GM21360 (cell line): ENCODE data around the gene PLIN5.
"Not testable (repeated sequence)": the region's sequence is repeated elsewhere in the genome, so short reads cannot be mapped to it uniquely, and the experiment has no call there.

Experiments
- ATAC-seq: cut with Tn5 transposase; IDR thresholded peaks from one replicate; pipeline ENCODE4 v1.9.1; 2021; ENCODE audit warnings: mild to moderate bottlenecking, moderate library complexity; ENCODE audit not compliant: unreplicated experiment

PLIN5 gene

DNA sequence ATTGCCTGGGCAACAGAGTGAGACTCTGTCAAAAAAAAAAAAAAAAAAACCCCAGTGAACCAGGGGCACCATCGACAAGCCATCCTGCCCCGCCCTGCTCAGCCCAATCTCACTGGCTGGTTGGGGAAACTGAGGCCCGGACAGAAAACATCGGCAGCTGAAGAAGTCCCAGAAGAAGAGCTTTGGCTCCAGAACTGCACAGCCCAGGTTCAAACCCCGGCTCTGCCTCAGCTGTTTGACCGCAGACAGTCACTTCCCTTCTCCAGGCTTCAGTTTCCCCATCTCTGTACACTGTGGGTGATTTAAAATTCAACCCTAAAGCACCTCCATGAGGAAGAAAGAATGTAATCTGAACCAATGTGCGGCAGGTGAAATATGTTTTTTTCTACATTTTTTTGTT is 33.9 kb upstream of the PLIN5 start:
- no peak for ATAC-seq

DNA sequence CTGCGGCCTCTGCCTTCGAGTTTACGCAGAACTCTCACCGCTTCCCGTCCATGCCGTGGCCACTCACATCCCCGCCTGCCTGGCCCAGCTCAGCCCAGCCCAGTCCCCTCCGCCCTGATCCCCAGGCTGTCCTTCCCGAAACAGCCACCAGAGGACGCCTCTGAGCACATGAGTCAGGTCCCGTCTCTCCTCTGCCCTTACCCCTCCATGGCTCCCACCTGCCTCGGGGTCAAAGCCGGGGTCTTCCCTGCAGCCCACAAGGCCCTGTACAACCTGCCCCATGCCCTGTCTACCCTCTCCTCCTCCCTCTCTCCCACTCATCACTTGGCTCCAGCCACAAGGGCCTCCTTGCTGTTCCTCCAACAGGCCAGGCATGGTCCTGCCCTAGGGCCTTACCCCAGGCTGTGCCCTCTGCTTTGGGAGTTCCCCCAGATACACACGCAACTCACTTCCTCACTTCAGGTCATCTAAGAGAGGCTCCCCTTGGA is 32.6 kb upstream of the PLIN5 start:
- no peak for ATAC-seq

GRCh38 chr19:4566402-4567051 is 31.5 kb upstream of the PLIN5 start:
- ATAC-seq, result no peak

DNA sequence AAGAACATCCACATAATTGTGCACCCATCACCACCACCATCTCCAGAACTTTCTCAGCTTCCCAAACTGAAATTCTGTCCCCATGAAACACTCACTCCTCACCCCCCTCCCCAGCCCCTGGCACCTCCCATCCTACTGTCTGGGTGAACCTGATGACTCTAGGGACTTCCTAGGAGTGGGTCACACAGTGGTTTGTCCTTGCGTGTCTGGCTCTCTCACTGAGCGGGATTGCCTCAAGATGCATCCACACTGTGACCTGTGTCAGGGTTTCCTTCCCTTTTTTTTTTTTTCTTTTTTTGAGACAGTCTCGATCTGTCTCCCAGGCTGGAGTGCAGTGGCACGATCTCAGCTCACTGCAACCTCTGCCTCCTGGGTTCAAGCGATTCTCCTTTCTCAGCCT is 28.5 kb upstream of the PLIN5 start:
- not testable (repeated sequence) for ATAC-seq

DNA sequence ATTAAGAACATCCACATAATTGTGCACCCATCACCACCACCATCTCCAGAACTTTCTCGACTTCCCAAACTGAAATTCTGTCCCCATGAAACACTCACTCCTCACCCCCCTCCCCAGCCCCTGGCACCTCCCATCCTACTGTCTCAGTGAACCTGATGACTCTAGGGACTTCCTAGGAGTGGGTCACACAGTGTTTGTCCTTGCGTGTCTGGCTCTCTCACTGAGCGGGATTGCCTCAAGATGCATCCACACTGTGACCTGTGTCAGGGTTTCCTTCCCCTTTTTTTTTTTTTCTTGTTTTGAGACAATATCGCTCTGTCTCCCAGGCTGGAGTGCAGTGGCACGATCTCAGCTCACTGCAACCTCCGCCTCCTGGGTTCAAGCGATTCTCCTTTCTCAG is 27.1 kb upstream of the PLIN5 start:
- ATAC-seq, result not testable (repeated sequence)

GRCh38 chr19:4559569-4559968 is 24.5 kb upstream of the PLIN5 start, which contains the start of gene SEMA6B:
Gene SEMA6B (minus strand): TSS chr19:4559684. CDS start chr19:4558457, 1,227 bp downstream.
- ATAC-seq, result no peak

DNA sequence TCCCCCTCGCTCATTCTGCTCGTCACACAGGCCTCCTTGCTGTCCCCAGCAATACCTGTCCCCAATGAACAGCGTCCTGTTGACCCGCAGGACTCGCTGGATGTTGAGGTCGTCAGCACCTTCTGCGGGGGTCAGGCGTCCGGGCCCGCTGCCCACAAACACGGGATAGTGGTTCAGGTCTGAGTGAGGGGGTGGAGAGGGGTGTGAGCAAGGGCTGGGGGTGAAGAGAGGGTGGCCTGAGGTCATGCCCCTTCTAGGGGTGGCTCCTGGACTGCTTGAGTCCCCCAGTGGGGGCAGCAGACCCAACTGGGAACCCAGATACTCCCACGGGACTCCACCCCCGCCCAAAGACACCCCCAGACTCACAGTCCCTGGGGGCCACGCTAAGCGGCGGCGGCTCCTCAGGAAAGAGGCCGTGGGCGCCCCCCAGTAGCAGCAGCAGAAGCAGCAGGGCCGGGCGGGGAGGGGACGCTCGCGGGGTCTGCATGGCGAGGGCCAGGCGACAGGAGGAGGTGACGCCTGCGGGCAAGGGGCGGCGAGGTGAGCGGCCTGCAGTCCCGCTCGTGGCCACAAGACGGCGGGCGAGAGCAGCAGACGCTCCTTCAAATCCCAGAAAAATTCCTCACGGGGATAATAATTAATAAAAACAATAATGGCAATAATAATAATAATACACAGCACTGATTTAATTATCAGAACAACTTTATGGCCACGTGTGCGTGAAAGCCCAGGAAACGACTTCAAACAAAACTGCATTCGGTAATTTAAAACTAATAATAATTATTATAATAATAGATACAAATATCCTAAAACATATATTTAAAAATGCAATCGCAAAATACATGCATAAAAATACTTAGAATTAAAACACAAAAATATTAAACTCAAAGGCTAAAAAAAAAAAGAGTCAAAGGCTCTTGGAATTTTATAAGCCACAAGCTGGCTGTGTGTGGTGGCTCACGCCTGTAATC is 23.2 kb upstream of the PLIN5 start:
- ATAC-seq, result no peak

DNA sequence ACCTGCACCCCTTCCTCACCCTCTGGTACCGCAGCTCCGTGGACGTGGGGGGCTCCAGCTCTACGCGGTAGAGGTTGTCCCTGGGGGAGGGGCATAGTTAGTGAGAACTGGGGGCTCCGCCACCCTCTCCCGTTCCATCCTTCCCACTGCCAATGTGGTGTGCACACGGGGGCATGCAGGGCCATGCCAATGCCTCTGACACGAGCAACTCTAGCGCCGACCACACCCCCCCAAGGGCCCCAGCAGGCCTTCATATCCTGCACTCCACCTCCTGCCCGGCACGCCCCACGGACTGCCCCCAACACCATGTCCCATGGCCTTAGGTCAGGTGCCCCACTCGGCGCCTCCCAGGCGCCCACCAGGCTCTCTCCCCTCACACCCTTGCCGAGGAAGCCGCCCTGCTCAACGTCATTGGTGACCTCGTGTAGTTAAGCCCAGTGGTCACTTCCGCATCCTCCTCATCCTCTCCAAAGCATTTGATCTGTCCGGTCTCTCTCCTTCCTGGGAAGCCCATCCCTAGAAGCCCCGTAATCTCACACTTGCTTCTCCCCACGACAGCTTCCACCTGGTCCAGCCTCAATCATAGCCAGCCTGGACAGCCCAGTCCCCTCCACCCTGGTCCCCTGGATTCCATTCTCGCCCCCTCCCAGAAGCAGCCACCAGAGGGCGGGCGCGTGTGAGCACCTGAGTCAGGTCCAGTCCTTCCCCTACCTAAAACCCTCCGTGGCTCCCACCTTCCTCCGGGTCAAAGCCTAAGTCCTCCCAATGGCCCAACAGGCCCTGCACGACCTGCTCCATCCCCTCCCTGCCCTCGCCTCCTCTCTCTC is 22.3 kb upstream of the PLIN5 start:
- no peak for ATAC-seq

- no peak for ATAC-seq
Measured at GRCh38 chr19:4556597-4557127, 21.6 kb upstream of the PLIN5 start.

- ATAC-seq, result no peak
Measured at GRCh38 chr19:4555657-4556561, 20.9 kb upstream of the PLIN5 start.

- no peak for ATAC-seq
Measured at GRCh38 chr19:4554717-4555116, 19.7 kb upstream of the PLIN5 start.

- ATAC-seq, result no peak
Measured at GRCh38 chr19:4553775-4554174, 18.8 kb upstream of the PLIN5 start.

DNA sequence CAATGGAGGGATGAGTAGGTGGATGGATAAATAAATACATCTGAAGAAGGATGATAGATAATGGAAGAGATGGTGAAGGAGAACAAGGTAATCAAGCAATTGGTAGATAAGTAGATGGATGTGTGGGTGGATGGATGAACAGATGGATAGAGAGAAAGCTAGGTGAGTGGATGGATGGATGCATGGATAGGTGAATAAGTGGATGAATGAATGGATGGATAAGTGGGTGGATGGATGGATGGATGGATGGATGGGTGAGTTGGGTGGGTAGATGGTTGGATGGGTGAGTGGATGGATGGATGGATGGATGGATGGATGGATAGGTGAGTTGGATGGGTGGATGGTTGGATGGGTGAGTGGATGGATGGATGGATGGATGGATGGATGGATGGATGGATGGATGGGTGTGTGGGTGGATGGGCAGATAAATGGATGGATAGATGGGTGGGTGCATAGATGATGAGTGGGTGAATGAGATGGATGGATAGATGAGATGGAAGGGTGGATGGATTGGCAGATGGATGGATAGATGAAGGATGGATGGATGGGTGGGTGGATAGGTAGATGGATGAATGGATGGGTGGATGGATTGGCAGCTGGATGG is 18.2 kb upstream of the PLIN5 start:
- ATAC-seq, result no peak

- no peak for ATAC-seq
Measured at GRCh38 chr19:4552525-4552819, 17.4 kb upstream of the PLIN5 start.

DNA sequence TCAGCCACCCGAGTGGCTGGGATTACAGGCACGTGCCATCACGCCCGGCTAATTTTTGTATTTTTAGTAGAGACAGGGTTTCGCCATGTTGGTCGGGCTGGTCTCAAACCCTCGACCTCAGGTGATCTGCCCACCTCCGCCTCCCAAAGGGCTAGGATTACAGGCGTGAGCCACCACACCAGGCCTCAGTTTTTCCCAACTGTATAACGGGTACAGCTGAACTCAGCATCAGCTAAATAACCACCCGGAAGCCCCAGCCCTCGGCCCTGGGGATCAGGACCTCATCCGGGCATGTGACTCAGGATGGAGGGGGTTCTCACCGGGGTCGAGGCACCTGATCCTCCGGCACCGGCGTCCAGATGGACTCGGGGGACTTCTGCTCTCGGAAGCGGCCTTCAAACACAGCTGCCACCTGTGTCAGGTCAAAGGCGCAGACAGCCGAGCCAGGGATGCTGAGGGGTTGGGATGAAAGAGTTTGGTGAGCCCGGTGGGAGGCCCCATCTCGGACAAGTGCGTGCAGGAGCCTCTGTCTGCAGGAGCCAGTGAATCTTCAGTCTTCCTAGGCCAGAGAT is 15.5 kb upstream of the PLIN5 start:
- ATAC-seq, result no peak

- no peak for ATAC-seq
Measured at GRCh38 chr19:4550018-4550417, 15.0 kb upstream of the PLIN5 start.

DNA sequence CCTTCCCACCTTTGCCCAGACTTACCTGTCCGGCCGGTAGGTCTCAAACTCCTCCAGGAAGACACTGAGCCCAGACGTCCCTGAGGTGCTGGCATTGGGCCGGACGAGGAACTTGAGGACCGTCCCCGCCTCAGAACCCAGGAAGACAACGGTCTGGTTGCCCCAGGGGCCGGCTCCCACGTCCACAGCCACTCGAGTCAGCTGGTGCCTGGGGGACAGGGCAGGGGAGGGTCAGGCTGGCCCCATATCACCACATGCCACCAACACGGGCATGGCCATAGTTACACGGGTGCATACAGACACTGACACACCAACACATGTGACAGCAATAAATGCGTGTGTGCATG is 13.2 kb upstream of the PLIN5 start:
- no peak for ATAC-seq

DNA sequence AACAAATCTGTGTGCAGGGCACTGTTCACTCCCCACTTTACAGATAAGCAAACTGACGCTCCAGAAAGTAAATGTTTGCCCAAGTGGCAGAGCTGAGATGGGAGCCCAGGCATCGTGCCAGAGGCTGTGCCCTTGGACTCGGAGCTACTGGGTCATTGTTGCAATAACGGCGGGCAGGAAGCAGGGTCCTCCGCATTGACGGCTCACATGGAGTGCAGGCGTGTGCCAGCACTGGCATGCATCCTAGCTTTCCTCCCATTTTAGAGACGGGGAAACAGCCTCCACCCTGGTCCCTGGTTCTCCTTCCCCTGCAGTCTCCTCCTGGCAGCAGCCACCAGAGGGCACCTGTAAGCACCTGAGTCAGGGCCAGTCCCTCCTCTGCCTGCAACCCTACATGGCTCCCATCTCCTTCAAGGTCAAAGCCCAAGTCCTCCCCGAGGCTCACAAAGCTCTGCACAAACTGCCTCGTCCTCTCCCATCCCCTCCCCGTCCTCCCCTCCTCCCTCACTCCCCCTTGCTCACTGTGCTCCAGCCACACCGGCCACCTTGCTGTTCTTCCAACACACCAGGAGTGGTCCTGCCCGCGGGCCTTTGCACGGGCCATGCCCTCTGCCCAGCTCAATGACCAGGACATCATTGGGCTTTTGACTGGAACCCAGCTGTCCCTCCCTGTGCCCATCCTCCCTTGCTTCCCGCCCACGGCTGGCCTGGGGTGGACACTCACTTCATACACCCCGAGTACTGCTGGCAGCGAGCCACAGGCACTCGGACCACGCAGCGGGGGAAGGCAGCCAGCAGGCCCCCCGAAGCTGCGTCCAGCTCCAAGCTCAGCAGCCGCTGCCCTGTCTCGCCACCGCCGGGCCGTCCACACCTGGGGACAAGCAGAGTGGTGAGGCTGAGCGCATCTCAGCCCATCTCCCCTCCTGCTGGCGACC is 12.5 kb upstream of the PLIN5 start:
- ATAC-seq, result no peak
